HG03103 (cell line): ENCODE data around the gene NAP1L4.
"Not testable (repeated sequence)": the region's sequence is repeated elsewhere in the genome, so short reads cannot be mapped to it uniquely, and the experiment has no call there.

Experiments
- ATAC-seq: cut with Tn5 transposase; IDR thresholded peaks from one replicate; pipeline ENCODE4 v1.9.1; 2021; ENCODE audit warnings: low read depth; ENCODE audit not compliant: unreplicated experiment

Gene NAP1L4

DNA sequence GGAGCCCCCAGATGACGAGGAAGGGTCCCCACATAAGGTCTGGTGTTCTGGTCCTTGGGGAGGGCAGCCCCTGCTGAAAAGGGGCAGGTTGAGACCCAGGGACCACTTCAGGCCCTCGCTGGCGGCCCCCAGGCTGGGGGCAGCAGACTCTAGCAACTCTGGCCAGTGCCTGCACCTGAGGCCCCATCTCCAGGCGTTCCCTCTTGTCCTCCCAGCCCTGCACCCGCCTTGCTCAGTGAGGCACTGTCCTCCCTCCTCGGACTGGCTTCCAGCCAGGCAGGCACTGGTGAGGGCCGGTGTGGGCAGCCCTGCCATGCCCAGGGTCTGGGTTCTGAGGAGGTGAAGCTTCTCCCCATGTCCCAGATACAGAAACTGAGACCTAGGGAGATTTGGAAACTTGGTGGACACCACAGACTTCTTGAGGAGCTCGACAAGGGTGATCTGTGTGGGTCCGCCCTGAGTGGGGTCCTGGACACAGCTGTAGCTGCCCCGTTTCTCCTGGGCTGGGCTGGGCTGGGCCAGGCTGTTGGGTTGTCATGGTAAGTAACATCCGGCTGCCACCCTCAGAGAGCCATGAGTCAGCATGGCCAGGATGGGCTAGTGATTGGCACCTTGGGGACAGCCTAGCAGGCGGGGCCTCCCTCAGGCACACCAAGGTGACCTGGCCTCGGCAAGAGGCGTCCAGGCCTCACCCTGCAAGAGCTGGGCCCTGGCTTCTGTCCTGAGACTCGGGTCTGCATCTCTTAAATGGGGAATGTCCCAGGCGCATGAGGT, 51.8 kb downstream of the NAP1L4 start:
- no peak for ATAC-seq

DNA sequence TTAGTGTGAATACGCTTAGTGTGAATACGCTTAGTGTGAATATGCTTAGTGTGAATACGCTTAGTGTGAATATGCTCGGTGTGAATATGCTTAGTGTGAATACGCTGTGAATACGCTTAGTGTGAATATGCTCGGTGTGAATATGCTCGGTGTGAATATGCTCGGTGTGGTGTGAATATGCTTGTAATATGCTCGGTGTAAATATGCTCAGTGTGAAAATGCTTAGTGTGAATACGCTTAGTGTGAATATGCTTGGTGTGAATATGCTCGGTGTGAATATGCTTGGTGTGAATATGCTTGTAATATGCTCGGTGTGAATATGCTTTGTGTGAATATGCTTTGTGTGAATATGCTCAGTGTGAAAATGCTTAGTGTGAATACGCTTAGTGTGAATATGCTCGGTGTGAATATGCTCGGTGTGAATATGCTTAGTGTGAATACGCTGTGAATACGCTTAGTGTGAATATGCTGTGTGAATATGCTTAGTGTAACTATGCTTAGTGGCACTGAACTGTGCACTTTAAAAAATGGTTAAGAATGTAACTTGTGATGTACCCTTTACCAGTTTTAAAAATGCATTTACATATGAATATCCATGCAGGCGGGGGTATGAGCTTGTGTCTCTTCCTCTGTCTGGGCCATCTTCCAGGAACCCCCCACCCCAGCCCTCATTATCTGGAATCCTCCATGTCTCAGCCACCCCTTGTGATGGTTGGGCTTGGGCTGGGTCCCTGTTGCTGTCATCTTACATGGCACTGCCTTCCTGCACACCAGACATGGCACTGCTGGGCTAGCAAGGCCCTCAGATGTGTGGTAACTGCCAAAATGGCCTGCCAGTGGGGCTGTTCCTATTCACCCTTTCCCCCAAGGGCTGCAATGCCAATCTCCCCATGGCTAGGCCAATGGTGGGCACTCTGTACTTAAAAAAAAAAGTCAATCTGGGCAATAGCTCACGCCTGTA, 53.4 kb downstream of the NAP1L4 start:
- ATAC-seq: not testable (repeated sequence)

DNA sequence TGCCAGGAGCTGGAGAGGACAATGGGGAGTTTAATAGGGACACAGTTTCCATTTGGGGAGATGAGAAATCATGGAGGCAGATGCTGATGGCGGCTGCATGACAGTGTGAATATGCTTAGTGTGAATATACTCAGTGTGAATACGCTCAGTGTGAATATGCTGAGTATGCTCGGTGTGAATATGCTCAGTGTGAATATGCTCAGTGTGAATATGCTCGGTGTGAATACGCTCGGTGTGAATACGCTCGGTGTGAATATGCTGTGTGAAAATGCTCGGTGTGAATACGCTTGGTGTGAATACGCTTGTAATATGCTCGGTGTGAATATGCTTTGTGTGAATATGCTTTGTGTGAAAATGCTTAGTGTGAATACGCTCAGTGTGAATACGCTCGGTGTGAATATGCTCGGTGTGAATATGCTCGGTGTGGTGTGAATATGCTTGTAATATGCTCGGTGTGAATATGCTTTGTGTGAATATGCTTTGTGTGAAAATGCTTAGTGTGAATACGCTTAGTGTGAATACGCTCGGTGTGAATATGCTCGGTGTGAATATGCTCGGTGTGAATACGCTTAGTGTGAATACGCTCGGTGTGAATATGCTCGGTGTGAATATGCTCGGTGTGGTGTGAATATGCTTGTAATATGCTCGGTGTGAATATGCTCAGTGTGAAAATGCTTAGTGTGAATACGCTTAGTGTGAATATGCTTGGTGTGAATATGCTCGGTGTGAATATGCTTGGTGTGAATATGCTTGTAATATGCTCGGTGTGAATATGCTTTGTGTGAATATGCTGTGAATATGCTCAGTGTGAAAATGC, 54.3 kb downstream of the NAP1L4 start:
- ATAC-seq: not testable (repeated sequence)

DNA sequence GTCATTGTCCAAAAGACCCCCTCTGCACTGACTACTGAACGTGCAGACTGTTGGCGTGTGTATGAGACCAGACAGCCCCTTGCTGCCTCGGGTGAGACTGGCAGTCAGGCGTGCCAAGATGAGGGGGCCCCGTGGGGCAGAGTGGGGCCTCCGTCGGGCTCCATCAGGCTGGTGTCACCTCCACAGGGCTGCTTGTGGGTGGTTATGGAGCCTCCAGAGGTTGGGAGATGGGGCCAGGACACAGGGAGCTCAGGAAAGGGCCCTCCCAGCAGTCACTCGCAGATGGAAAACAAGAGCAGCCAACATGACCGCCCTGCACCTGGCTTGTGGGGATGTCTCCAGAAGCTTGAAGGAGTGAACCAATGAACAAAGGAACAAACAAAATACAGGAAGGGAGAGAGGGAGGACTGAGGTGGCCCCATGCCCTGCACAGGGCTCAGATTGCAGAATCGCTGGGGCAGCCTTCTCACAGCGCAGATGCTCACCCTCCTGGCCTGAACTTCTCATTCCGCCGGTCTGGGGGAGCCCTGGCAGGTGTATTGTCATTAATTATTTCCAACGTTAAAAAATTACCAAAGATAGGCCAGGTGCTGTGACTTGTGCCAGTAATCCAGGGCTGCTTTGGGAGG, 57.4 kb downstream of the NAP1L4 start:
- ATAC-seq: no peak

DNA sequence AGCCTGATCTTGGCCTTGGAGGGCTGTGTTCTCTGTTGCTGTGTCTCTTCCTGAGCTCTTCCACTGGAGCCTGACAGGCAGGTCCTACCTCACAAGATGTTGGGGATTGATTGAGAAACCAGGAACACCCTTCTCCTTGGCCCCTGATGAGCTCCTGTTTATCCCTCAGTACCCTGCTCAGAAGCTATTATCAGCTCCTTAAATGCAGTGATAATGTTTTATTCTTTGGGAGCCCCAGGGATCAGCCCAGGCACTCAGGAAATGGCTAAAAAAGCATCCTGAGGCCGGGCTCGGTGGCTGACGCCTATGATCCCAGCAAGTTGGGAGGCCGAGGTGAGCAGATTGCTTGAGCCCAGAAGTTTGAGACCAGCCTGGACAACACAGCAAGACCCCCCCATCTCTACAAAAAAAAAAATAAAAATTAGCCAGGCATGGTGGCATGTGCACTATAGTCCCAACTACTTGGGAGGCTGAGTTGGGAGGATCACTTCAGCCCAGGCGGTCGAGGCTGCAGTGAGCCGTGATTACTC, 58.0 kb downstream of the NAP1L4 start:
- ATAC-seq: no peak

DNA sequence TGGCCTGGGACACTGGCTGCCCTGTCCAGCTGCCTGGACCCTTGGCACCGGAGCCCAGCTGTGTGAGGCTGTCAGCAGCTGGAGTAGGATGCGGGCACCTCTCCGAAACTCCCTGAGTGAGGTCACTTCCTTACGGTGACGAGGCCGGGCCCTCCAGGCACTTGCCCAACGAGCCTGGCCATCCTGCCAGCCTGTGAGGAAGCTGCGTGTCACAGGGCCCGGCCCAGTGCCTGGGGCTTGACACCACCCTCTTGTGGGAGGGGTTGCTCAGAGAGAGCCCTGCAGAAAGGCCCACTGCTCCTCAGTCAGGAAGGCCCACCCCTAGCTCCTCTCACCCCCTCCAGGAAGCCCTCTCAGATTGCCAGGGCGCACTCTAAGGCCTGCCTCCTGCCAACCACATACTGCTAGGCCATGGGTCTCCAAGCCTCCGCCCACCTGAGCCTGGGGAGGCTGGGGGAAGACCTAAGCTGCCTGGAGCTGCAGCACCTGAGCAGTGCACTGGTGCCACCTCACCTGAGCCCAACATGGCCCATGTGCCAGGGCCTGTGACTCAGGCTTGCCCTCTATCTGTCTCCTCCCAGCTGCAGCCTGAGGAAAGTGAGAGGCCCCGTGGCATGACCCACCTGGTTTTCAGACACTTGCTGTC, 58.6 kb downstream of the NAP1L4 start:
- no peak for ATAC-seq

DNA sequence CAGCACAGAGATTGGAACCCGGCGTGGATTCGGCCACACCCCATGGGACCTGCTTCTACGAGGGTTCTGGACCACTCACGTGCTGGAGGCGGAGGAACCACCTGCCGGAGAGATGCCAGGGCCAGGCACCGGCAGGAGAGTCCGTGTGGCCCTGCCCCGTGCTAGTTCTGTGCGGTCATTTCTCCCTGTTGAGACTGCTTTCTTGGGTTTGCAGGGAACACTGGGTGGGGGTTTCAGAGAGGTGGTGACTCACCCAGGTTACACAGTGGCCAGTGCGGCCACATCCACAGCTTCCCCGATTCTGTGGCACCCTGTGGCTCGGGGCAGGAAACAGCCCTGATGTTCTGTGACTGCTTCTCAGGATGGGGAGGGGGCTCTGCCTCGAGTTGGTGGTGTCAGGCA, 59.3 kb downstream of the NAP1L4 start:
- ATAC-seq: no peak

DNA sequence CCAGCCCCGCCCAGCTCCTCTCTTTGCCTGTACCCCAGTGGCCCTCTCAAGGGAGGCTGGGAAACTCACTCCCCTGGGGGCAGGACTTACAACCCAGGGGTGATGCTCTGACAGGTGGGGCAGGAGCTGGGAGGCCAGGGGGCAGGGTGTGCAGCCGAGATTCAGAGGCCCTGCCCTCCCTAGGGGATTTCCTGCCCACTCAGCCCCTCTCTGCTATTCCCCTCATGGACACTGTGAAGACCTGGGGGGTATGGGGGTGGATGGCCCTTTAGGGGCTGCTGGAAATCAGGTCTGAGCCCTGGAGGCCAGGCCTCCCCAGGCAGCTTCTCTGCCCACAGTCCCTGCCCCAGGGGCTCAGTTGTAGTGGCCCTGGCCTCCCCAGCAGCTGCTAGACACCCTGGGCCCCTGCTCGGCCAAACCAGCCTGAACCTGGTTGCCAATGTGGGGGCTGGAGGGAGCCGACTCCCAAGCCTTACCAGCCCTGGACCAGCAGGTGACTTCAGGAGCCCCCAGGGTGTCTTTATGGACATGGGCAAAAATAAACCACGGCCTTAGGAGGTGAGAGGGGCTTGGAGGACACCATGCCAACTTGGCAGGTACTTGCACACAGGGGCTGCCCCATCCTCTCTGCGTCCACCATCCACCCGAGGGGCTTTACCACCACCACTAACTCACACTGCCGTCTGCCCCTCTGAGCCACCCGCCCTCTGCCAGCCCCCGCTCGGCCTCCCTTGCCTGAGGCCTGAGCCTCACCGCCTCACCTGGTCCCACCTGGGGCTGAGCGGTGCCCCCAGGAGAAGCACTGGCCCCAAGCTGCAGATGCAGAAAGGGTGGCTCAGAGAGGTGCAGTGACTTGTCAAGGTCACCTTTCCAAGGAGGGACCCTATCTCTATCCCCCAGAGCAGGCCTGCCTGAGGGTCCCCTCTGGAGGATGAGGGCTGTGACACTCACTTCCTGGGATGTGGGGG, 60.1 kb downstream of the NAP1L4 start:
- ATAC-seq: no peak

DNA sequence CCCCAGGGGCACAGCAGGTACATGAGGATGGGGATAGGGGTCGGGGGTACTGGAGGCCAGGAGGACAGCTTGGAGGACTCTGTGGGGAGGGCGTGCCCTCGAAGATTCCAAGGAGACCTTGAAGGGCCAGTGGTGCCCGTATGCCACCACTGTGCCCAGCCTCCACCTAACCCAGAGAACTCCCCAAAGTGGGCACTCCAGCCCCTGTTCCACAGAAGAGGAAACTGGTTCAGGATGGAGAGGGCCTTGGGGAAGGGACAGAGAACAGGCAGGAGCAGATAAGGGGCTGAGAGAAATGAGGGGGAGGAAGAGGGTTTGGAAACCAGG, 60.7 kb downstream of the NAP1L4 start:
- ATAC-seq: no peak

DNA sequence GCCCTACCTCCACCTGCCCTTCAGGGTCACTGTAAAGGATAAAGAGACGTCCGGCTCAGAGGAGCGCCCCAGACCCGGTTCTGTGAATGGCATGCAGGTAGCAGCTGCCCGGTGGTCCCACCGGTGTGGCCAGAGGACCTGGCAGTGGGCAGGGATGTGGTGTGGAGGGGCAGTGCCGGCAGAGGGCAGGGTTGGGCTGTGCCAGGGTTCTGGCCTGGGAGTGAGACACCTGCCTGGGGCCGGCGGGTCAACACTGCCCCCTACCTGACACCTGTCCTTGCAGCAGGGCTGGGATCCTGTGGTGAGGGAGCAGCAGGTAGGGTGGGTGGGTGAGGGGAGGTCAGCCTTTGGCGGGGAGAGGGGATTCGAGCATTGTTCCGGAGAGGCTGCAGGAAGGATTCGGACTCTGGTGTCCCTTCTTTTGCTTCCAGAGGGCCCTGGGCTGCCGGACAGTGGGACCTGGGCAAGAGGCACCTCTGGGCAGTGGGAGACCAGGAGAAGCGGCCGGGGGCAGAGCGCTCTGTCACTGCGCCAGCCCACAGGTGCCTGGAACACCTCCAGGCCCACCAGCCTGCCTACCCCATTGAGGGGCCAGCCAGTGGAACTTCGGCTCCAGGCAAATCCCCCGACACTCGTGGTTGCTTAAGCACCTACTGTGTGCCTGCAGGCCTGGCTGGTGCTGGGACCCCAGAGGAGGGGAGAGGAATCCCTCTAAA, 61.3 kb downstream of the NAP1L4 start:
- no peak for ATAC-seq

DNA sequence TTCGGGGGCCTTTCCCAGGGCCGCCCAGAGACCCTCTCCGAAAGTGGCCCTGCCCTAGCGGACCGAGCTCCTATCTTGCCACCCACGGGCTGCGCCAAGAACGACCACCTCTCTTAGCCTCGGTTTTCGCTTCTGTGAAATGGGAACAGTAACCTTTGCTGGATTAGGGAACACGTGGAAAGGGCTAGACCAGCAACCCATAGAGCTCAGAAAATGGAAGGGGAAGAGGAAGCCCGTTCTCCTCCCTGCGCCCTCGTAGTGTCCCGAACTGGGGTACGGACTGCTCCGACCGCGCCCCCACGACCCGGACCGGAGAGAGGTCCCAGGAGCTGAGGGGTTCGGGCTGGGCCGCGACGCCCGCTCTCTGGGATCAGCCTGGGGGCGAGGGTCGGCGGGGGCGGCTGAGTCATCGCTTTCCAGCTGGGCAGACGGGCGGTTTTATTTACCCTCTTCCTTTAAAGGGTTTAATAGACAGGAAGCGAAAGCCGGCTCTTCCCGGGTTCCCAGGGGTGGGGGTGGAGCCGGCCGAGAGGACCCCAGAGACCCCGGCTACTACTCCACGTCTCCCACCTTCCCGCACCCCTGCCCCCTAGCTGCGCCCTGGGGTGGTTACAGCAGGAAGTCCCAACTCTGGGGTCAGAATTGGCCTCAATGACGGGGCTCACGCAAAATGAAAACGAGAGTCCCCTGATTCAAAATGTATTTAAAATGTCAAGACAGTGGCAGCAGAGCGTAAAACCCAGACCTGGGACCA, 62.0 kb downstream of the NAP1L4 start:
- ATAC-seq: no peak

DNA sequence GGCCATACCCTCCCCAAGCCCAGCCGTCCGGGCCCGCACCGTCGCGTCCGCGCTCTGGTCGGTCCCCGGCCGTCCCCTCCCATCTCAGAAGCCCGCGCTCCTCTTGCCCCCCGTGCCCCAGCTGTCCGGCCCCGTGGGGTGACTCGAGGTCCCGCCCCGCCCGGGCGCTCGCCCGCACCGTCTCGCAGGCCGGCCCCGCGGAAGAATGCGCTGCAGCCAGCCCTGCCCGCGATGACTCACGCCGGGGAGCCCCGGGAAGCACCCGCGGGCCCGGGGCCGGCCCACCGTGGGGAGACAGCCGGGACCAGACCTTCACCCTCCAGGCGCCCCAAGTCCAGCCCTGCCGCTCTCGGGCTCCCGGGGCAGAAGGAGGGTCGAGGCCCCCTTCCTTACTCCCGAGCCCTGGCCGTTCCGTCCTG, 62.6 kb downstream of the NAP1L4 start:
- no peak for ATAC-seq

DNA sequence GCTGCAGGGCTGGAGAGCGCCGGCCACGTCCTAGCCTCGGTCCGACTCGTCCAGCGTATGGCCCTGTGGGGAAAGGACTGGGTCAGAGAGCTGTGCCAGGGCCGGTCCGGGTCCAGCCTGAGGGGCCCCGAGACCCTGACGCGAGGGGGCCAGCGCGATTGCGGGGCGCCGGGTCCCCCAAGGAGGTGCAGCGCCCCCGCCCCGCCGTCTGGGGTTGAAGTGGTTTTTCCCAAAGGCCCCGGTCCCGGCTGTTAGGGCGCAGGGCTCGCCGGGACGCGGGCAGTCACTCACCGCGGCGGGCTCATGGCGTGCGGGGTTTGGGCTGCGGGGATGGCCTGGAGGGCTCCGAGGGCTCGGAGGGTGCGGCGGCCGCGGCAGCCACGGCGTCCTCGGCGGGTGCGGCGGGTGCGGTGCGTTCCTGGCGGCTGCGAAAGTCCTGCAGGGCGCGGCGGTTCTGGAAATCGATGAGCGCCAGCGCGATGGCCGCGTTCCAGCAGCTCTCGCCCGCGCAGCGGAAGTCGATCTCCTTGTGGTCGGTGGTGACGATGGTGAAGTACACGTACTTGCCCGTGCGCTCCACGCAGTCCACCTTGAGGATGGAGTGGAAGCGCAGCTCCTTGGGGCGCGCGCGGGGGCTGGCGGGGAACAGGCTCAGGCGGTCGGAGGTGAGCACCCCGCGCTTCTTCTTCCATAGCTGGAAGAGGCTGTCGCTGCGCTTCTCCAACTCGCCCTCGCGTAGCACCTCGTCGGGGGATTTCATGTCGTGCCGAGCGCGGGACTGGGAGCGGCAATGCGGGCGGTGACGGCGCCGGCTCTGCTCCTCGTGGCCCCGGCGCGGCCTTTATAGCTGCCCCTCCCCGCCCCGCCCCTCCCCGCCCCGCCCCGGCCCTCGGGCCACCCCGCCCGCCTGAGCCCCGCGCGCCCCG, 63.3 kb downstream of the NAP1L4 start, which contains the start of gene PHLDA2:
Gene PHLDA2, minus strand, starts transcription at position 816 of the 926 bp plus-strand sequence. Its CDS starts 56 bp downstream, at position 760.
- no peak for ATAC-seq

DNA sequence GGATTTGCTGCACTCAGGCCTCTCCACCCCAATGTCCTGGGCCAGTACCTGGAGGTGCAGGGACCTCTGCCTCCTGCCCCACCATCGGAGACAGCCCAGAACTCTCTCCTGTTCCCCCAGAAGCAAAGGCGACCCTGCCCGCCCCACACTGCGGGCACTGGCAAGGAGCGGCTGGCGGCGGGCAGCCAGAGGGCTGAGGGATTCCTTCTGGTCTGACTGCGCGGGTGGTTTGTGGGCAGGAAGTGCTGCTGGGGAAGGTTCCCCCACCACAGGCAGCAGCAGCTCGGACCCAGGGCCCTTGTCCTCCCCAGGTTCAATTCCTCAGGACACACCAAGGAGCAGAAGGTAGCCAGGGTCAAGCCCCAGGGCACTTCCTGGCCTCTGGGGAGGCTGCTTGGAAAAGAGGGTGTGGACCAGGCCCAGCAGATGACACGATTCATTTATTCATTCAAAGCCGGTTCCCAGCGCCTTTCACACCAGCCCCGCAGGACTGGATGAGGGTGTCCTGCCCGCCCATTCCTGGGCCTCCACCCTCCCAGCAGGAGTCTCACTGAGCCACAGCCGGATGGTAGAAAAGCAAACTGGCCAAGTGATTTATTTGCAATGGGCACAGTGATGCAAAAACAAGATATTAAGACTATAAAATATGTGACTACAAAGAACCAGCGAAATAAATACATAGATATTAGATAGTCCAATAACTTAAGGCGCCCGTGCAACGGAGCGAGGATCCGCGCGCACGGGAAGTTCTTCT, 64.1 kb downstream of the NAP1L4 start:
- ATAC-seq: no peak

DNA sequence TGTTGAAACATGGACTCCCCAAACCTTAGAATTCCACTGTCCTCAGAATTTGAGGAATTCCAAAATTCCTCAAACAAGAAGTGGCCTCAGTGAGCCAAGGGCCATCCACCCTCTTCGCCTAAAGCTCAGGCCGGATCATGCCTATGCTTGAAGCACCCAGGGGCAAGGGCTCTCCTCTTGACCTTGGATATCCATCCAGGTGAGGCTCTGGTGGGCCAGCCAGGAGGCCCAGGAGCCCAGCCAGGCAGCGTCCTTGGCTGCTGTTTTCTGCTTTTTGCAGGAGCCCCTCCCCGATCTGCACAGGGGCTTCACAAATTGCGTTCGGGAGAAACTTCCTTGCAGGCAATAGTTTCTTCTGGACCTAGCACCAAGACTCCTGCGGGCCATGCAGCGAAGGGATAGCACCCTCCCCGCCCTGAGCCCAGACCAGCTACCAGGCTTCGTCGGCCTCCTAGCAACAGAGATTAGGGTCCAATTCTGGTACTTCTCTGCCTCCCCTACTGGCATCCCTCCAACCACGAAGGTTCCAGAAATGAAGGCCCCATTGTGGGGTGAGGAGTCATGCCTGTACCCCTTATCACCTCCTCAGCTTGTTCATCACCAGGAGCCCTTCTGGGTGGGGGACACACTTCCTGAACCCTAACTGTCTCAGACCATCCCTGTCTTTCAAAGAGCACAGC, 64.9 kb downstream of the NAP1L4 start:
- ATAC-seq: no peak
